Endothelial cell of umbilical vein (primary cell): ENCODE data around the gene COL4A2. TPM values are rescaled to one million over a fixed set of nuclear protein-coding genes. Genes with fewer than 3 reads are reported as not detected.
A peak's percentile ranks its signal among the peaks of the same experiment; 100 is the strongest.

ENCODE experiments used
- BruUV-seq: library from RNA; stranded (reverse); fragments of 400-500 nt; replicated peaks from 2 replicates; lab custom pipeline; 2021; lab: Mats Ljungman, UMichigan
- CTCF ChIA-PET: fragments of 300-600, 350-600 bp; sonication (Branson Sonifier 250); formaldehyde crosslinking; loops from one replicate; lab custom pipeline; 2021; ENCODE audit warnings: antibody characterized with exemption, inconsistent platforms; lab: Charles Lee
- POLR2A ChIA-PET: fragments of 300-600, 350-600 bp; sonication (Branson Sonifier 250); formaldehyde crosslinking; loops from one replicate; lab custom pipeline; 2021; ENCODE audit warnings: antibody characterized with exemption, inconsistent platforms; lab: Charles Lee
- DNase-seq: peaks from one replicate; pipeline ENCODE4 v3.0.0-alpha.2; 2011; ENCODE audit warnings: low read depth, low spot score
- FAIRE-seq: peaks from 2 replicates; lab custom pipeline; 2011; peaks lifted over from hg19 to GRCh38; lab: Jason Lieb, UNC
- H2AFZ ChIP-seq: 2 replicates; pipeline ENCODE4 v1.6.0; 2012; ENCODE audit warnings: low read depth, low read length, control low read depth, inconsistent platforms
- H3K27ac ChIP-seq: 2 replicates; pipeline ENCODE4 v1.5.1; 2011; ENCODE audit warnings: low read depth, mild to moderate bottlenecking, control low read depth, low read length, moderate library complexity; ENCODE audit not compliant: insufficient read depth
- H3K27me3 ChIP-seq, 2 experiments: 2 replicates each; pipeline versions ENCODE4 v1.6.0 to v1.6.1; 2011; ENCODE audit warnings: low read length in 2 of 2, mixed read lengths in 1 of 2; ENCODE audit not compliant: control insufficient read depth in 2 of 2, insufficient read depth in 2 of 2
- H3K36me3 ChIP-seq, 2 experiments: 2 replicates in 1 of 2; 3 replicates in 1 of 2; pipeline ENCODE4 v1.5.1; 2011; ENCODE audit warnings: low read length in 2 of 2, mild to moderate bottlenecking in 1 of 2, moderate library complexity in 1 of 2; ENCODE audit not compliant: control insufficient read depth in 2 of 2, insufficient read depth in 2 of 2; ENCODE audit errors: extremely low read depth in 1 of 2
- H3K4me1 ChIP-seq: 3 replicates; pipeline ENCODE4 v1.5.1; 2011; ENCODE audit warnings: mild to moderate bottlenecking, low read length; ENCODE audit not compliant: control insufficient read depth, insufficient read depth; ENCODE audit errors: extremely low read depth
- H3K4me2 ChIP-seq: 2 replicates; pipeline ENCODE4 v1.6.1; 2011; ENCODE audit warnings: low read length, control low read depth, mixed read lengths; ENCODE audit not compliant: insufficient read depth
- H3K4me3 ChIP-seq, 3 experiments: fragments of 200-600 bp in 1 of 3; sonication (generic), shearing (Covaris generic) in 1 of 3; replicated peaks in 1 of 3; 2 replicates each; pipeline ENCODE4 v1.5.1; 2011 to 2016; ENCODE audit warnings: control low read depth in 3 of 3, low read length in 3 of 3, mild to moderate bottlenecking in 2 of 3, inconsistent platforms in 1 of 3, low read depth in 1 of 3, moderate library complexity in 1 of 3; ENCODE audit not compliant: insufficient read depth in 1 of 3
- H3K79me2 ChIP-seq: 2 replicates; pipeline ENCODE4 v1.6.0; 2012; ENCODE audit warnings: low read length, inconsistent platforms; ENCODE audit not compliant: control insufficient read depth, insufficient read depth
- H3K9ac ChIP-seq: replicated peaks from 2 replicates; pipeline ENCODE3; 2011; ENCODE audit warnings: low read length, control low read depth; ENCODE audit not compliant: insufficient read depth; ENCODE audit errors: extremely low read depth
- H3K9me1 ChIP-seq: replicated peaks from 3 replicates; pipeline ENCODE4 v1.6.0; 2011; ENCODE audit warnings: mild to moderate bottlenecking, low read length; ENCODE audit not compliant: control insufficient read depth, insufficient read depth; ENCODE audit errors: extremely low read depth
- H3K9me3 ChIP-seq: replicated peaks from 2 replicates; pipeline ENCODE4 v1.5.1; 2012; ENCODE audit warnings: low read length, inconsistent platforms; ENCODE audit not compliant: control insufficient read depth, insufficient read depth
- H4K20me1 ChIP-seq: replicated peaks from 2 replicates; pipeline ENCODE3; 2011; ENCODE audit warnings: mild to moderate bottlenecking, low read length; ENCODE audit not compliant: control insufficient read depth, insufficient read depth; ENCODE audit errors: extremely low read depth
- CTCF ChIP-seq, 2 donors: IDR thresholded peaks; 1 replicate in 1 of 2; 2 replicates in 1 of 2; pipeline ENCODE4 v1.5.1; 2011; ENCODE audit warnings: low read length in 2 of 2, mild to moderate bottlenecking in 2 of 2, moderate library complexity in 2 of 2, control low read depth in 1 of 2, inconsistent platforms in 1 of 2, low read depth in 1 of 2; ENCODE audit not compliant: insufficient read depth in 1 of 2; ENCODE audit errors: extremely low read depth in 1 of 2
- EZH2 ChIP-seq: IDR thresholded peaks from 2 replicates; pipeline ENCODE4 v1.6.1; 2012; ENCODE audit warnings: borderline replicate concordance, low read depth, mild to moderate bottlenecking, moderate library complexity, low read length, inconsistent platforms; ENCODE audit not compliant: severe bottlenecking
- FOS ChIP-seq: IDR thresholded peaks from 2 replicates; pipeline ENCODE4 v1.6.1; 2011; ENCODE audit warnings: mild to moderate bottlenecking, low read length, moderate library complexity, borderline replicate concordance; ENCODE audit not compliant: insufficient read depth
- JUN ChIP-seq: IDR thresholded peaks from 2 replicates; pipeline ENCODE4 v1.6.1; 2011; ENCODE audit warnings: borderline replicate concordance, low read depth; ENCODE audit not compliant: insufficient read length, insufficient read depth
- MAX ChIP-seq: IDR thresholded peaks from 2 replicates; pipeline ENCODE4 v1.6.1; 2011; ENCODE audit not compliant: insufficient read depth, insufficient read length
- MYC ChIP-seq: IDR thresholded peaks from one replicate; pipeline ENCODE4 v1.6.1; 2011; ENCODE audit warnings: mild to moderate bottlenecking, low read depth, low read length
- POLR2A ChIP-seq: IDR thresholded peaks from 2 replicates; pipeline ENCODE4 v1.6.1; 2012; ENCODE audit warnings: low read depth, mild to moderate bottlenecking, control low read depth, low read length
- POLR2AphosphoS5 ChIP-seq: IDR thresholded peaks from 2 replicates; pipeline ENCODE4 v1.6.1; 2012; ENCODE audit warnings: low read depth, mild to moderate bottlenecking, control low read depth, low read length, moderate library complexity; ENCODE audit not compliant: insufficient read depth
- dilution Hi-C: fragments of 300-500 bp; cut with MboI; formaldehyde crosslinking; loops from one replicate; pipeline ENCODE4 v1.15.0; 2019; ENCODE audit warnings: low sequenced_read_pairs; ENCODE audit not compliant: extremely low pct_ligation_motif_present
- intact Hi-C: fragments of 100-400 bp; cut with micrococcal nuclease; formaldehyde crosslinking; loops from one replicate; pipeline ENCODE4 v1.10.0; 2022
- polyA plus RNA-seq, 4 experiments: library from polyadenylated mRNA; depleted of rRNA in 3 of 4; stranded (reverse) in 3 of 4; unstranded in 1 of 4; fragments of >200 nt; gene quantifications; 2 replicates each; pipeline versions ENCODE4 v1.2.1 to v1.2.3, GENCODE V29; 2011 to 2012; ENCODE audit warnings: missing spikeins in 1 of 4
- total RNA-seq: library from RNA; stranded (reverse); gene quantifications from 2 replicates; pipeline ENCODE4 v1.2.3, GENCODE V29; 2021

Gene COL4A2
- total and polyA plus RNA-seq, 2 donors (not counting 3 experiments of a cell fraction or from before 2014, with no cell fraction given) = 792 to 940 TPM

- Histone ChIP-seq H3K27me3 (no peaks in the 10 kb centered on the region), H3K4me3 (no peak overlapping the region), H3K9me3 (no peaks in the 10 kb centered on the region), H3K4me2 (no peak overlapping the region), H3K36me3 (peaks cover 0 to 4% of the 10 kb centered on the region in 2 experiments), H3K4me1 (peaks cover 70% of the 10 kb centered on the region), H4K20me1 (peaks cover 3% of the 10 kb centered on the region), H3K27ac (peak overlapping the region; percentile 58), H3K79me2 (peaks cover 47% of the 10 kb centered on the region), H3K9ac (no peak overlapping the region), H2AFZ (no peak overlapping the region), H3K9me1 (no peaks in the 10 kb centered on the region)
- no peak for FAIRE-seq
- CTCF ChIA-PET = interaction anchor here (1.0 to 1.6 kb wide), 4 partner anchors 18 to 190 kb away, joined by 3 to 9 read pairs (median 4); no protein-coding TSS in a partner anchor
- intact Hi-C loops = no loop called here
- POLR2A ChIA-PET = no interaction called here
- dilution Hi-C loops = no loop called here
- no peak for TF ChIP-seq POLR2A
- TF ChIP-seq EZH2 = no peak
- no peak for TF ChIP-seq FOS
- TF ChIP-seq POLR2AphosphoS5 = no peak
- no peak for TF ChIP-seq CTCF (IDR thresholded peaks at IDR 0.05; ENCODE audit: extremely low read depth in 1 of 2, insufficient read depth in 1 of 2, low read depth in 1 of 2, low read length in 2 of 2)
- no peak for TF ChIP-seq MAX
- no peak for TF ChIP-seq MYC
- TF ChIP-seq JUN = no peak
- no TSS peak for BruUV-seq
- no peak for DNase-seq
Measured at GRCh38 chr13:110265341-110265681, 41.8 kb upstream of the COL4A2 start.
